Astrocyte (in vitro differentiated cells and primary cell): ENCODE data around the gene TFF3.

Experiments used
- EZH2 ChIP-seq: IDR thresholded peaks from 2 replicates; pipeline ENCODE4 v1.6.1; 2012; ENCODE audit warnings: mild to moderate bottlenecking, low read length, inconsistent platforms; ENCODE audit not compliant: insufficient read depth
- TF ChIP-seq, protein P1 (sequence below): IDR thresholded peaks from 2 replicates; pipeline ENCODE4 v1.5.1; 2011; ENCODE audit warnings: low read depth, mild to moderate bottlenecking, inconsistent platforms, low read length, moderate library complexity; ENCODE audit not compliant: insufficient read depth

DNA sequence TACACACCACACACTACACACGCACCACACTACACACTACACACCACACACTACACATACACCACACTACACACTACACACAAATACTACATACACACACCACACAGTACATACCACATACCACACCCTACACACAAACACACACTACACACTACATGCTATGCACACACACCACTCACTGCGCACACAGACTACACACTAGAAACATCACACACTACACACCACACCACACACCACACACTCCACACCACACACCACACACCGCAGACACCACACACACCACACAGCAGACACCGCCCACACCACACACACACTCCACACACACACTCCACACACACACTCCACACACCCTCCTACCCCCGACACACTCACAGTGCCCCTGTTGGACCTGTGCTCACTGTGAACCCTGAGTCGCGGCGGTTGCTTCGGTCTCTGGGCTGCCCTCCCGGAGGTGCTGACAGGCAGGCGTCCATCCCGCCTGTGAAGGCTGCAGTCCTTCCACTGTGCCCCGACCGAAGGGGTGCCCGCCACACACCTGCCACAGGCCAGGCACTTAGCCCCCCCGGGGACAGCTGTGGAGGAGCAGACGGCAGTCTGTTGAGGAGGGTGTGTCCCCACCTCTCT lies 21.4 kb downstream of the TFF3 start:
- TF ChIP-seq, protein P1, sequence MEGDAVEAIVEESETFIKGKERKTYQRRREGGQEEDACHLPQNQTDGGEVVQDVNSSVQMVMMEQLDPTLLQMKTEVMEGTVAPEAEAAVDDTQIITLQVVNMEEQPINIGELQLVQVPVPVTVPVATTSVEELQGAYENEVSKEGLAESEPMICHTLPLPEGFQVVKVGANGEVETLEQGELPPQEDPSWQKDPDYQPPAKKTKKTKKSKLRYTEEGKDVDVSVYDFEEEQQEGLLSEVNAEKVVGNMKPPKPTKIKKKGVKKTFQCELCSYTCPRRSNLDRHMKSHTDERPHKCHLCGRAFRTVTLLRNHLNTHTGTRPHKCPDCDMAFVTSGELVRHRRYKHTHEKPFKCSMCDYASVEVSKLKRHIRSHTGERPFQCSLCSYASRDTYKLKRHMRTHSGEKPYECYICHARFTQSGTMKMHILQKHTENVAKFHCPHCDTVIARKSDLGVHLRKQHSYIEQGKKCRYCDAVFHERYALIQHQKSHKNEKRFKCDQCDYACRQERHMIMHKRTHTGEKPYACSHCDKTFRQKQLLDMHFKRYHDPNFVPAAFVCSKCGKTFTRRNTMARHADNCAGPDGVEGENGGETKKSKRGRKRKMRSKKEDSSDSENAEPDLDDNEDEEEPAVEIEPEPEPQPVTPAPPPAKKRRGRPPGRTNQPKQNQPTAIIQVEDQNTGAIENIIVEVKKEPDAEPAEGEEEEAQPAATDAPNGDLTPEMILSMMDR = no peak
- no peak for TF ChIP-seq EZH2
